GM19238 (cell line): ENCODE results near the gene NTNG2.

Experiments used
- DNase-seq: peaks from one replicate; pipeline ENCODE4 v3.0.0; 2011; ENCODE audit warnings: low spot score; ENCODE audit not compliant: insufficient read length

The NTNG2 gene

GRCh38 chr9:132201139-132201538, 39.3 kb downstream of the NTNG2 start:
- DNase-seq, result no peak

- DNase-seq, result no peak
Measured at GRCh38 chr9:132201780-132202703, 40.2 kb downstream of the NTNG2 start.

- no peak for DNase-seq
Measured at GRCh38 chr9:132204883-132205282, 43.0 kb downstream of the NTNG2 start.

DNA sequence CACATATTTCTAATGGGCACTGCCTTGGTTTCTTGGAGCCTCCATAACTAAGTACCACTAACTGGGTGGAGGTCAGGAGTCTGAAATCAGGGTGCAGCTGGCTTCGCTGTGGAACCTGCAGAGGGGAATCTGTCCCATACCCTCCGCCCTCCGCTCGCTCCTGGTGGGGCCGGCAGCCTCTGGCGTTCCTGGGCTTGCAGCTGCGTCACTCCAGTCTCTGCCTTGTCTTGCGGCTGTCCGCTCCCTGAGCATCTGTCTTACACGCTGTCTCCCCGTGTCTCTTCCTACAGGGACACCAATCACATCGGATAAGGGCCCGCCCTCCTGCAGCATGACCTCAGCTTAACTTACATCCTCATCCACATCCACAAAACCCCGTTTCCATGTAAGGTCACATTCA, 45.4 kb downstream of the NTNG2 start:
- no peak for DNase-seq

- no peak for DNase-seq
Measured at GRCh38 chr9:132207839-132208615, 46.2 kb downstream of the NTNG2 start.

DNA sequence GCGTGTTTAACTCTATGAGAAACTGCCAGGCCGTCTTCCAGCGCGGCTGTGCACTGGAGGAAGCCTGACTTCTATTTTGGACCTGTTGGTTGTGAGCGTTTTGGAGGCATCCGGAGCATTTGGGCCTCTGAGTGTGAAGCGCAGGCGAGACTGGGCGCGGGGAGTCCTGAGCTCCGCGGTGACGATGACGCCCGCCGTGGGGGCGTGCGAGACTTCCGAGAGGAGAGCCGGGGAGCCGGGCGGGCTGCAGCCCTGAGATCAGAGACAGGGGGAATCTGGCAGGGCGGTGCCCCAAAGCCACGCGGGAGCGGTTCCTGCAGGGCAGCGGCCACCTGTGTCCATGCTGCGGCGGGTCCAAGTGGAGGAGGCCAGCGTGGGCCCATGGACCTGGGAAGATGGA, 47.4 kb downstream of the NTNG2 start:
- no peak for DNase-seq

GRCh38 chr9:132210472-132211145, 48.8 kb downstream of the NTNG2 start:
- no peak for DNase-seq

DNA sequence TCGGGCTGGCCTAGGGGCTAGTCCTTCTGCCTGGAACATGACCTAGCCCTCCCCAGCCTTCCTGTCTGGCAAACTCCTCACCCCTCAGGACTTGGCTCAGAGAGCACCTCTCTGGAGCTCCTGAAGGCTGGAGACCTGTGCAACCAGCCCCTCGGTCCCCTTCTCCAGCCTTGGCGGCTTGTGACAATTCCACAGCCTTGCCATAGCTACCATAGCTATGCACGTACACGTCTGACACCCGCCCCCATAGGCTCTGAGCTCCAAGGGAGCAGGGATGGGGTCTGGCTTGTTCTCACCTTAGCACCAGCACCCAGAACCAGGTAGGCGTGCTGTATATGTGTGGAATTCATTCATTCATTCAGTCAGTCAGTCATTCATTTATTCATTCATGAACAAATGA, 49.7 kb downstream of the NTNG2 start:
- DNase-seq, result no peak

GRCh38 chr9:132214027-132214622, 52.3 kb downstream of the NTNG2 start:
- DNase-seq, result no peak

DNA sequence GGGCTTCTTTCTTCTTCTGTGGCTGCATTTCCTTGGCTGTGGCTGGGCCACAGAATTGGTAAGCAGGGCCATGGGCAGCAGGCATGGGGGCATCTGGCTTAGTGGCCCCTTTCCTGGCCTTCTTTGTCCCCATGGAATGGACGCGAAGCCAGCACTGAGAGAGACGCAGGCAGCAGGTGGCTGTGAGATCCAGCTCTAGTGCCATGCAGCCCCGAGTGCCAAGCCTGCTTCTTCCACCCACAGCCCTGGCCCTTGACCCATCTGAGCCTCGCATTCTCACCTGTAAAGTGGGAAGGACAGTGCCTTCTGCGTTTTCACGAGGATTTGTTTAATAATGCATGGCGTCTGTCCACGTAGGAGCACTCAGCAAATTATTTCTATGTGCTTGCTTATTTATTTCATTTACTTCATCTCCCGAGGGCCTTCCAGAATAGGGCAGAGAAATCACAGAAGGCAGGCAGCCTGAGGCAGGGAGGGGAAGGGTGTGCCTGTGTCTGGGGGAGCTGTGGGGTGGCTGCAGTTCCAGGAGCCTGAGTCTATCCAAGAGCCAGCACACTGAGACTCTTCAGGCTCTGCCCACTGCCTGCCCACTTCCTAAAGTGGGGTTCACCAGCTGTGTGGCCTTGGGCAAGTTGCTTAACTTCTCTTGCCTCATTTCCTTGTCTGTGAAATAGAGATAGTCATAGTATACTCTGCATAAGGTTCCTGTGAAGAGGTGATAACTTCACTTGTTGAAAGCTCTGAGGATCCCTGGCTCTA, 55.2 kb downstream of the NTNG2 start:
- DNase-seq, result no peak

DNA sequence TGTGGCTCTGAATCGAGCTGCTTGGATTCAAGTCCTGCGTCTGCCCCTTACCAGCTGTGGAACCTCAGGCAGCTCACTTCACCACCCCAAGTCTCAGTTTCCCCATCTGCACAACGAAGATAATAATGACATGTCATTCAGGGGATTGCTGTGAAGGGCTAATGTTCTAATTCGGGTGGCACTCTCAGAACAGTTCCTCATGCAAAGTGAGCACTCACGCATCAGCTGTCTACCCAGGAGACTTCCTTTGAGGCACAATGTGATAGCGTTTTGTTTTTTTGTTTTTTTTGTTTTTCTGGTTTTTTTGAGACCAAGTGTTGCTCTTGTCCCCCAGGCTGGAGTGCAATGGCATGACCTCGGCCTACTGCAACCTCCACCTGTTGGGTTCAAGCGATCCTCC, 56.4 kb downstream of the NTNG2 start:
- DNase-seq, result no peak

DNA sequence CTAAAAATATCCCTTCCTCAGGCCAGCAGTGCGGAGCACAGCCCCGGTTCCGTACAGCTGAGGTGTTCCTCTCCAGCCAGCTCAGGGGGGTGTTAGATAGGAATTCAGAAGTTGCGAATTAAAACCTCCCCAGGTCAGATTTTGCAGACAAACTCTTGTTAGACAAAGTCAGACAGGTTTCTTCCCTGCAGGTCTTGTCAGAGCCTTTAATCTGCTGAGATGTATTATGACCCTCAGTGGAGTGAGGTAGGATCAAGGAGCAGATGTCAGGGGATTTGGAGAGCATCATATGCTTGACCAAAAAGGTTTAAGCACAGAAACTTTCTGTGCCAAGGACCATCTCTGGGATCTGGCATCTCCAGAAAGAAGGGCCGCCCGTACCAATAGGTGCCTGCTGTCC, 60.1 kb downstream of the NTNG2 start:
- no peak for DNase-seq

DNA sequence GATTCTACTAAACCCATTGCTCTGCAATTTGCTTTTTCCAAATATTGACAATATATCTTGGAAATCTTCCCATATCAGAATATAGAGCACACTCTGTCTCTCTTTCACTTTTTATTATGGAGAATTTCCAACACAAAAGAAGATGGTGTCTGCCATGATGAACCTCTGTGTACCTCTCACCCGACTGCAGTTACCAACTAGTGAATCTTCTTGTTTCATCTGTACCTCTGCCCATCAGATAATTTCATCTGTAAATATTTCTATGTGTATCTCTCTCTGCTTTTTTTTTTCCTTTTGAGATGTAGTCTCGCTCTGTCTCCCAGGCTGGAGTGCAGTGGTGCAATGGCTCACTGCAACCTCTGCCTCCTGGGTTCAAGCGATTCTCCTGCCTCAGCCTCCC, 62.8 kb downstream of the NTNG2 start:
- DNase-seq, result no peak

GRCh38 chr9:132226571-132227430, 64.9 kb downstream of the NTNG2 start:
- DNase-seq, result no peak

- DNase-seq, result no peak
Measured at GRCh38 chr9:132228062-132228461, 66.2 kb downstream of the NTNG2 start.

DNA sequence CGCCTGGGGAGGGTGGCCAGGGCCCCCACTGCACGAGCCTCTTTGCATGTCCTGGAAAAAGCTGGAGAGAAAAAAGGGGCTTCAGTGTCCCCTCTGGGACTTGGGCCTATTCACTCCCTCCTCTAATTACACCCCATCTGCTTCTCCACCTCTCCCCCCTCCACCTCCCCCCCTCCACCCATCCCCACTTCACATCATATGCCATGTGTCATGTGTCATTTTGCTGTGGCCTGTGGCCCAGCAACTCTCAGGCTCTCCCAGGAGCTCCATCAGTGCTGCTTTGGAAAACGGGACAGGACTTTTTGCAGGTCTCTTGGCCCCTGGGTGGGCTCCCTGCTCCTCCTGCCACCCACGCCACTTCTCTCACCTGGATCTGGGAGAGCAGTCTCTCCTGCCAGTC, 68.7 kb downstream of the NTNG2 start:
- no peak for DNase-seq

GRCh38 chr9:132231019-132231701, 69.3 kb downstream of the NTNG2 start:
- DNase-seq, result no peak

DNA sequence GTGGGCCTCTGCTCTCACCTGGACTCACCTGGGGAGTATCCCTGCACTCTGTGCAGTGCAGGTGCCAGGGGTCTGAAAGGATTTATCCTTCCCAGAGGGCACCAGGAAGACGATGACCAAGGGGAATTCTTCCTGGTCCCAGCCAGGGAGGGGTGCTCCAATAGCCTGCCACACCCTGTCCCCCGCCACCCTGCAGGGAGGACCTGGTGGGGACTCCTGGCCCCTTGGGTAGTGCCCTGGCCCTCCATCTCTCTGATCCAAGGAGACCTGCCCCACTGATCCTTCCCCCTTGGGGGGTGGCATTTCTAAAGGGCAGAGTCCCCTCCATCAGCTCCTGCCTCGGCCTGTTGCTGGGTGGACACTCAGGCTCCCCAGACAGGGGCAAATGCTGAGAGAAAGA, 70.7 kb downstream of the NTNG2 start:
- DNase-seq, result no peak

- DNase-seq, result no peak
Measured at GRCh38 chr9:132233138-132233537, 71.3 kb downstream of the NTNG2 start.
